Measurements from ENCODE around the gene AIF1L. TPM values are rescaled to one million over a fixed set of nuclear protein-coding genes. Genes with fewer than 3 reads are reported as not detected.

Gene AIF1L
- total and polyA plus RNA-seq, 2 of the 13 experiments (the other 11 are each of a cell fraction or from before 2014, with no cell fraction given), result 12.4 to 36.5 TPM

GRCh38 chr9:131046581-131047202, 49.6 kb upstream of the AIF1L start (continued):
- TF ChIP-seq ARID5B (CRISPR knock-in tag; IDR thresholded peaks at IDR 0.05), result no peak
- no peak for TF ChIP-seq NCOA5 (CRISPR knock-in tag; IDR thresholded peaks at IDR 0.05)
- TF ChIP-seq TEAD3 (CRISPR knock-in tag; optimal IDR thresholded peaks at IDR 0.05; ENCODE audit: borderline replicate concordance), result peak; percentile 34
- 0 out of 2 replicates have a peak, but pooled peaks have one; percentile 22 for TF ChIP-seq IRF2 (CRISPR knock-in tag; IDR thresholded peaks at IDR 0.05)
- TF ChIP-seq KDM3A (CRISPR knock-in tag; IDR thresholded peaks at IDR 0.05; ENCODE audit: low read depth), result peak; percentile 65; the same call in 1 of the 2 replicates
- TF ChIP-seq TAF1 (CRISPR knock-in tag; IDR thresholded peaks at IDR 0.05), result no peak
- TF ChIP-seq HNRNPUL1 (IDR thresholded peaks at IDR 0.05; ENCODE audit: low read depth, low read length), result no peak
- TF ChIP-seq, protein P1, sequence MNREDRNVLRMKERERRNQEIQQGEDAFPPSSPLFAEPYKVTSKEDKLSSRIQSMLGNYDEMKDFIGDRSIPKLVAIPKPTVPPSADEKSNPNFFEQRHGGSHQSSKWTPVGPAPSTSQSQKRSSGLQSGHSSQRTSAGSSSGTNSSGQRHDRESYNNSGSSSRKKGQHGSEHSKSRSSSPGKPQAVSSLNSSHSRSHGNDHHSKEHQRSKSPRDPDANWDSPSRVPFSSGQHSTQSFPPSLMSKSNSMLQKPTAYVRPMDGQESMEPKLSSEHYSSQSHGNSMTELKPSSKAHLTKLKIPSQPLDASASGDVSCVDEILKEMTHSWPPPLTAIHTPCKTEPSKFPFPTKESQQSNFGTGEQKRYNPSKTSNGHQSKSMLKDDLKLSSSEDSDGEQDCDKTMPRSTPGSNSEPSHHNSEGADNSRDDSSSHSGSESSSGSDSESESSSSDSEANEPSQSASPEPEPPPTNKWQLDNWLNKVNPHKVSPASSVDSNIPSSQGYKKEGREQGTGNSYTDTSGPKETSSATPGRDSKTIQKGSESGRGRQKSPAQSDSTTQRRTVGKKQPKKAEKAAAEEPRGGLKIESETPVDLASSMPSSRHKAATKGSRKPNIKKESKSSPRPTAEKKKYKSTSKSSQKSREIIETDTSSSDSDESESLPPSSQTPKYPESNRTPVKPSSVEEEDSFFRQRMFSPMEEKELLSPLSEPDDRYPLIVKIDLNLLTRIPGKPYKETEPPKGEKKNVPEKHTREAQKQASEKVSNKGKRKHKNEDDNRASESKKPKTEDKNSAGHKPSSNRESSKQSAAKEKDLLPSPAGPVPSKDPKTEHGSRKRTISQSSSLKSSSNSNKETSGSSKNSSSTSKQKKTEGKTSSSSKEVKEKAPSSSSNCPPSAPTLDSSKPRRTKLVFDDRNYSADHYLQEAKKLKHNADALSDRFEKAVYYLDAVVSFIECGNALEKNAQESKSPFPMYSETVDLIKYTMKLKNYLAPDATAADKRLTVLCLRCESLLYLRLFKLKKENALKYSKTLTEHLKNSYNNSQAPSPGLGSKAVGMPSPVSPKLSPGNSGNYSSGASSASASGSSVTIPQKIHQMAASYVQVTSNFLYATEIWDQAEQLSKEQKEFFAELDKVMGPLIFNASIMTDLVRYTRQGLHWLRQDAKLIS (CRISPR knock-in tag; IDR thresholded peaks at IDR 0.05), result no peak
- TF ChIP-seq, protein P2, sequence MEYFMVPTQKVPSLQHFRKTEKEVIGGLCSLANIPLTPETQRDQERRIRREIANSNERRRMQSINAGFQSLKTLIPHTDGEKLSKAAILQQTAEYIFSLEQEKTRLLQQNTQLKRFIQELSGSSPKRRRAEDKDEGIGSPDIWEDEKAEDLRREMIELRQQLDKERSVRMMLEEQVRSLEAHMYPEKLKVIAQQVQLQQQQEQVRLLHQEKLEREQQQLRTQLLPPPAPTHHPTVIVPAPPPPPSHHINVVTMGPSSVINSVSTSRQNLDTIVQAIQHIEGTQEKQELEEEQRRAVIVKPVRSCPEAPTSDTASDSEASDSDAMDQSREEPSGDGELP (IDR thresholded peaks at IDR 0.05; ENCODE audit: borderline replicate concordance, low read depth), result peak; percentile 52; the same call in 1 of the 2 replicates
- TF ChIP-seq SP1 (IDR thresholded peaks at IDR 0.05), result no peak
- no peak for TF ChIP-seq SP1 (CRISPR knock-in tag; IDR thresholded peaks at IDR 0.05)
- TF ChIP-seq MAX (IDR thresholded peaks at IDR 0.05), result peak; percentile 49; the same call in 1 of the 2 replicates
- peak; percentile 55; the same call in 1 of the 2 replicates for TF ChIP-seq ZNF331 (CRISPR knock-in tag; IDR thresholded peaks at IDR 0.05)
- TF ChIP-seq SPEN (CRISPR knock-in tag; IDR thresholded peaks at IDR 0.05; ENCODE audit: low read depth), result no peak
- TF ChIP-seq, protein P3, sequence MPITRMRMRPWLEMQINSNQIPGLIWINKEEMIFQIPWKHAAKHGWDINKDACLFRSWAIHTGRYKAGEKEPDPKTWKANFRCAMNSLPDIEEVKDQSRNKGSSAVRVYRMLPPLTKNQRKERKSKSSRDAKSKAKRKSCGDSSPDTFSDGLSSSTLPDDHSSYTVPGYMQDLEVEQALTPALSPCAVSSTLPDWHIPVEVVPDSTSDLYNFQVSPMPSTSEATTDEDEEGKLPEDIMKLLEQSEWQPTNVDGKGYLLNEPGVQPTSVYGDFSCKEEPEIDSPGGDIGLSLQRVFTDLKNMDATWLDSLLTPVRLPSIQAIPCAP (CRISPR knock-in tag; IDR thresholded peaks at IDR 0.05; ENCODE audit: low read depth), result no peak
- TF ChIP-seq PHF21A (CRISPR knock-in tag; IDR thresholded peaks at IDR 0.05), result 0 out of 2 replicates have a peak, but pooled peaks have one; percentile 27
- TF ChIP-seq ZNF3 (CRISPR knock-in tag; IDR thresholded peaks at IDR 0.05), result no peak
- TF ChIP-seq ZGPAT (CRISPR knock-in tag; IDR thresholded peaks at IDR 0.05), result peak; percentile 20; the same call in 1 of the 2 replicates
- TF ChIP-seq ZNF235 (CRISPR knock-in tag; IDR thresholded peaks at IDR 0.05; ENCODE audit: borderline replicate concordance), result no peak
- peak; percentile 19 for TF ChIP-seq SKI (IDR thresholded peaks at IDR 0.05; ENCODE audit: partially characterized antibody)
